ENCODE results near the gene NXF3.
"Not testable (repeated sequence)": the region's sequence is repeated elsewhere in the genome, so short reads cannot be mapped to it uniquely, and the experiment has no call there.

The NXF3 gene

GRCh38 chrX:103092942-103093341 is at the start of gene NXF3:
NXF3 (minus strand) TSS chrX:103093143; CDS start chrX:103093023, 120 bp downstream.
- no peak for DNase-seq

- DNase-seq = not testable (repeated sequence)
Observed at GRCh38 chrX:103136528-103136927, 43.6 kb upstream of the NXF3 start.

GRCh38 chrX:103124284-103124683 is 31.3 kb upstream of the NXF3 start:
- no peak for DNase-seq

- no peak for DNase-seq
Observed at GRCh38 chrX:103120748-103121147, 27.8 kb upstream of the NXF3 start.

- not testable (repeated sequence) for DNase-seq
Observed at GRCh38 chrX:103116970-103117369, 24.0 kb upstream of the NXF3 start.

GRCh38 chrX:103109497-103109896 is 16.6 kb upstream of the NXF3 start:
- DNase-seq = not testable (repeated sequence)

GRCh38 chrX:103107836-103108235 is 14.9 kb upstream of the NXF3 start:
- no peak for DNase-seq

- DNase-seq = not testable (repeated sequence)
Observed at GRCh38 chrX:103107227-103107737, 14.3 kb upstream of the NXF3 start.

GRCh38 chrX:103104370-103104769 is 11.4 kb upstream of the NXF3 start:
- DNase-seq = not testable (repeated sequence)

- DNase-seq = not testable (repeated sequence)
Observed at GRCh38 chrX:103103866-103104265, 10.9 kb upstream of the NXF3 start.

- DNase-seq = no peak
Observed at GRCh38 chrX:103101299-103102042, 8.5 kb upstream of the NXF3 start.

GRCh38 chrX:103100484-103100883 is 7.5 kb upstream of the NXF3 start:
- DNase-seq = no peak

GRCh38 chrX:103099691-103100090 is 6.7 kb upstream of the NXF3 start:
- no peak for DNase-seq

GRCh38 chrX:103098488-103098887 is 5.5 kb upstream of the NXF3 start:
- DNase-seq = no peak

GRCh38 chrX:103081051-103081450 is 11.9 kb downstream of the NXF3 start:
- no peak for DNase-seq

GRCh38 chrX:103073467-103073866 is 19.5 kb downstream of the NXF3 start:
- DNase-seq = no peak

GRCh38 chrX:103066606-103067005 is 26.3 kb downstream of the NXF3 start:
- DNase-seq = no peak

GRCh38 chrX:103063918-103064434 is 29.0 kb downstream of the NXF3 start, which contains the start of gene BEX1:
BEX1 (minus strand) TSS chrX:103064171; CDS start chrX:103063274, 897 bp downstream.
- peak; percentile 46 for DNase-seq

- DNase-seq = no peak
Observed at GRCh38 chrX:103063191-103063845, 29.6 kb downstream of the NXF3 start.

- DNase-seq = no peak
Observed at GRCh38 chrX:103061486-103061885, 31.5 kb downstream of the NXF3 start.

- no peak for DNase-seq
Observed at GRCh38 chrX:103056902-103057301, 36.0 kb downstream of the NXF3 start.

GRCh38 chrX:103052625-103053024 is 40.3 kb downstream of the NXF3 start:
- DNase-seq = no peak

GRCh38 chrX:103051260-103051789 is 41.6 kb downstream of the NXF3 start:
- DNase-seq = no peak

- DNase-seq = not testable (repeated sequence)
Observed at GRCh38 chrX:103033371-103033770, 59.6 kb downstream of the NXF3 start.
